Choroid plexus epithelial cell (primary cell): ENCODE results near the gene ADK.
"Not testable (repeated sequence)": the region's sequence is repeated elsewhere in the genome, so short reads cannot be mapped to it uniquely, and the experiment has no call there.

ENCODE experiments used
- DNase-seq: peaks from one replicate; pipeline ENCODE4 v3.0.0-alpha.2; 2010; ENCODE audit warnings: low read depth
- H3K4me3 ChIP-seq: 2 replicates; pipeline ENCODE4 v1.5.1; 2011; ENCODE audit warnings: low read depth, mild to moderate bottlenecking, control low read depth, low read length, moderate library complexity
- TF ChIP-seq, protein P1 (sequence below): conservative IDR thresholded peaks from 2 replicates; pipeline ENCODE4 v1.5.1; 2011; ENCODE audit warnings: low read depth, mild to moderate bottlenecking, control low read depth, inconsistent platforms, low read length, moderate library complexity

The ADK gene

DNA sequence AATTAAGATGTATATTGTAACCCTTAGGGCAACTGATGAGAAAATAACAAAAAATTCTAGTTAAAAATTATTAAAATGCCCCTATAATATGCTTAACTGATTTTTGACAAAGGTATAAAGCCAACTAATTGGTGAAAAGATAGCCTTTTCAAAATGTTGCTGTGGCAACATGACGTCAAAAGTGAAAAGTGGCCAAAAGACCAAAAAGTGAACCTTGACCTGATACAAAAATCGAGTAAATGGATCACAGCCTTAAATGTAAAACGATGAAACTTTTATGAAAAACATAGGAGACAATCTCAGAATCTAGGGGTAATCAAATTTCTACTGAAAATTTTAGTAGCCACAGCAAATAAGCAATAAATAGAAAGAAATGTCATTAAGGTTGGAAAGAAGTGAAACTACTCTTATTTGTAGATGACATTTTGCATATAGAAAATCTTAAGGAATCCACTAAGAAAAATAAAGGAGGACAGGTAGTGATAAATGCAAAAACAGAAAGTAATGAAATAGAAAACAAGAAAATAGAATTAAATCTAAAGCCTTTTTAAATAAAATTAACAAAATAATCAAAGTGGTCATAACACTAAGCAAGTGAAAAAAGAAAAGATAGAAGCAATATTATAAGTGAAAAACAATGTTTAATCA lies 285.6 kb downstream of the ADK start:
- TF ChIP-seq, protein P1, sequence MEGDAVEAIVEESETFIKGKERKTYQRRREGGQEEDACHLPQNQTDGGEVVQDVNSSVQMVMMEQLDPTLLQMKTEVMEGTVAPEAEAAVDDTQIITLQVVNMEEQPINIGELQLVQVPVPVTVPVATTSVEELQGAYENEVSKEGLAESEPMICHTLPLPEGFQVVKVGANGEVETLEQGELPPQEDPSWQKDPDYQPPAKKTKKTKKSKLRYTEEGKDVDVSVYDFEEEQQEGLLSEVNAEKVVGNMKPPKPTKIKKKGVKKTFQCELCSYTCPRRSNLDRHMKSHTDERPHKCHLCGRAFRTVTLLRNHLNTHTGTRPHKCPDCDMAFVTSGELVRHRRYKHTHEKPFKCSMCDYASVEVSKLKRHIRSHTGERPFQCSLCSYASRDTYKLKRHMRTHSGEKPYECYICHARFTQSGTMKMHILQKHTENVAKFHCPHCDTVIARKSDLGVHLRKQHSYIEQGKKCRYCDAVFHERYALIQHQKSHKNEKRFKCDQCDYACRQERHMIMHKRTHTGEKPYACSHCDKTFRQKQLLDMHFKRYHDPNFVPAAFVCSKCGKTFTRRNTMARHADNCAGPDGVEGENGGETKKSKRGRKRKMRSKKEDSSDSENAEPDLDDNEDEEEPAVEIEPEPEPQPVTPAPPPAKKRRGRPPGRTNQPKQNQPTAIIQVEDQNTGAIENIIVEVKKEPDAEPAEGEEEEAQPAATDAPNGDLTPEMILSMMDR = no peak
- DNase-seq = no peak
- H3K4me3 ChIP-seq = no peak overlapping the region

DNA sequence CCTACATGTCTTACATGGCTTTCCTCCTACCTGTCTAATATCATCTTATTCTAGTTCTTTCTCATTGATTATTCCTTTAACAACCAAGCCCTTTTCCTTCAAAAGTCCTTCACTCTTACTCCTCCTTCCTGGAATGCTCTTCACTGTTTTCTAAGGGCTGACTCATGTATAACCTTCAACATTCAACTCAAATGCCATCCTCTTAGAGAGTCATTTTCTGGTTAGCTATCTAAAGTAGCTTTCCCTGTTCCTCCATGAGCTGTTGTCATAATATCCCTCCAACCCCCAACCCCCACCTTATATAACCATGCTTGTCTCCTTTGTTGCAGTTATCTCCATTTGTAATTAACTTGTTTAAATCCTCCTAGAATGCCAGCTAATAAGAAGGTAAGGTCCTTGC lies 286.8 kb downstream of the ADK start:
- no peak overlapping the region for H3K4me3 ChIP-seq
- TF ChIP-seq, protein P1 = no peak
- peak; percentile 61 for DNase-seq

DNA sequence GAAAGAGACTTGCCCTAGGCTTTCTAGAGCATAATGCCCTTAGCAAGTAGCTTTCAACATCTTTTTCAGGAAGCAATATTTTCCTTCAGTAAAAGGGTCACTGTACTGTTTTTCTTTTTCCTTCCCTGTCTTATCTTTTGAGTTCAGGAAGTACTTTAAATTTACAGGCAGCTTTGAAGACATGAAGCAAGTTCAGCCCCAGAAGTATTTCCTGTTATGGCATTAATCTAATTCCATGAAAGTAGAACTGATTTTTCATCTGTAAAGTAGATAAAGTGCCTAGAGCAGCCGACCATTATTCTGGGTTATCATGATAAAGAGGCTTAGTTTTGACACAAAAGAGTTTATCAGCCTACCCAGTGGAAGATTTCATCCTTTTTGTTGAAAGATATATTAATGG lies 288.2 kb downstream of the ADK start:
- TF ChIP-seq, protein P1 = no peak
- H3K4me3 ChIP-seq = no peak overlapping the region
- peak; percentile 42 for DNase-seq

- no peak overlapping the region for H3K4me3 ChIP-seq
- TF ChIP-seq, protein P1 = no peak
- DNase-seq = no peak
Observed at GRCh38 chr10:74445493-74445892, 294.5 kb downstream of the ADK start.

GRCh38 chr10:74450602-74451001 lies 299.6 kb downstream of the ADK start:
- DNase-seq = no peak
- TF ChIP-seq, protein P1 = no peak

GRCh38 chr10:74451127-74451829 lies 300.3 kb downstream of the ADK start:
- no peak overlapping the region for H3K4me3 ChIP-seq
- DNase-seq = no peak
- TF ChIP-seq, protein P1 = no peak

More at GRCh38 chr10:74450602-74451001, 299.6 kb downstream of the ADK start:
- no peak overlapping the region for H3K4me3 ChIP-seq

DNA sequence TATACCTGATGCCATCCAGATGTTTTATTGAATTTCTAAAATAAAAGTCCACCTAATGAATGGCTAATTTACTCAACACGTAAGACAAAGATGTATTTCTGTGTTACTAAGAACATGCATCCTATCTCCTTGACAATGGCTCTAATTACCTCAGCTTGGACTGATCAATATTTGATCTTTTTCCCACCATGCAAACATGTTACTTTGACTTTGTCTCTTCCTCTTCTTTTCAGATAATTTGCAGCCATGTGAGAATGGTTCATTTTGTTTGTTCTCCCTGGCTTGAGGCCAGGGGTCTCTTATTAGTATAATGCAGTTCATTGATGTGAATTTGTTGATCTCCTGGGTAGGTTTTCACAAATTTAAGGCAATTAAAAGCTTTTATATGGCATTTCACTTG lies 302.1 kb downstream of the ADK start:
- TF ChIP-seq, protein P1 = no peak
- DNase-seq = no peak
- no peak overlapping the region for H3K4me3 ChIP-seq

- H3K4me3 ChIP-seq, DNase-seq: not testable (repeated sequence)
Observed at GRCh38 chr10:74457478-74457877, 306.5 kb downstream of the ADK start.
